GM19452 (cell line): Measurements from ENCODE around the gene TSGA10IP.
"Not testable (repeated sequence)": the region's sequence is repeated elsewhere in the genome, so short reads cannot be mapped to it uniquely, and the experiment has no call there.

Source experiments
- ATAC-seq: cut with Tn5 transposase; IDR thresholded peaks from one replicate; pipeline ENCODE4 v1.9.1; 2021; ENCODE audit not compliant: unreplicated experiment

The TSGA10IP gene

GRCh38 chr11:65945941-65946558 is 770 bp downstream of the TSGA10IP start:
- ATAC-seq = no peak

GRCh38 chr11:65946655-65947054 is 1.4 kb downstream of the TSGA10IP start:
- no peak for ATAC-seq

- no peak for ATAC-seq
Measured at GRCh38 chr11:65947133-65947532, 1.9 kb downstream of the TSGA10IP start.

DNA sequence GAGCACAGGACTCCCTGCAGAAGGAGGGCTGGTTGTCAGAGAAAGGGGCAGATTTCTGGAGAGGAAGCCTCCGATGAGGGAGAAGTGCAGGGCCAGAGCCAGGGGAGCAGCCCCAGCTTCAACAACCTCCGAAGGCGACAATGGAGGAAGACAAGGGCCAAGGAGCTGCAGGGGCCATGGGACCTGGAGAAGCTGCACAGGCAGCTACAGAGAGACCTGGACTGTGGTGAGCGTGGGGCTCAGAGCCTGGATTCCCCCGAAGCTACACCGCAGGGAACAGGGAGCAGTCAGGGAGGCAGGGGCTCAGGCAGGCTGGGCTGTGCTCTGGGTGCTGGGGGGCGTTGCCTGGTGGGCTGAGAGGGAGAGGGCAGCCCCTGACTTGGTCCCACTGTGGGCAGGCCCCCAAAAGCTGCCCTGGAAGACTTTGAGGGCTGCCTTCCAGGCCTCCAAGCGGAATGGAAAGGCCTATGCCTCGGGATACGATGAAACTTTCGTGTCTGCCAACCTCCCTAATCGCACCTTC is 2.4 kb downstream of the TSGA10IP start:
- no peak for ATAC-seq

DNA sequence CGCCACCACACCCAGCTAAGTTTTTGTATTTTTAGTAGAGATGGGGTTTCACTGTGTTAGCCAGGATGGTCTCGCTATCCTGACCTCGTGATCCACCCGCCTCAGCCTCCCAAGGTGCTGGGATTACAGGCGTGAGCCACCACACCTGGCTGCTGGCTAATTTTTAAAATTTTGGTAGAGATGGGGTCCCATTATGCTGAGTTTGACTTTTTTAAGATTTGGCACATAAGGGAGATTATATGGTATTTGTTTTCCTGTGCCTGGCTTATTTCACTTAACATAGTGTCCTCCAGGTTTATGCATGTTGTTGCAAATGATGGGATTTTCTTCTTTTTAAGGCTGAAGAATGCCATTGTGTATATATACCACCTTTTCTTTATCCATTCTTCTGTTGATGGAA is 5.4 kb downstream of the TSGA10IP start:
- not testable (repeated sequence) for ATAC-seq

GRCh38 chr11:65951641-65952040 is 6.4 kb downstream of the TSGA10IP start:
- ATAC-seq = not testable (repeated sequence)

DNA sequence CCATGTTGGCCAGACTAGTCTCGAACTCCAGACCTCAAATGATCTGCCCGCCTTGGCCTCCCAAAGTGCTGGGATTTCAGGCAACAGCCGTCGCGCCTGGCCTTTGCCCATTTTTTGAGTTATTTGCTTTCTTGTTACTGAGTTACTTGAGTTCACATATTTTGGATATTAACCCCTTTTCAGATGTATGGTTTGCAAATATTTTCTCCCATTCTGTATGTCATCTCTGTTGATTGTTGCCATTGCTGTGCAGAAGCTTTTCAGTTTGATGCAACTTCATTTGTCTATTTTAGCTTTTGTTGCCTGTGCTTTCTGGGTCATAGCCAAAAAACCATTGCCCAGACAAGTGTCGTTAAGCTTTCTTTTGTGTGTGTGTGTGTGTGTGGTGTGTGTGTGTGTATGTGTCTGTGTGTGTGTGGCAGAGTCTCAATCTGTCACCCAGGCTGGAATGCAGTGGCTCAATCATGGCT is 6.8 kb downstream of the TSGA10IP start:
- no peak for ATAC-seq

DNA sequence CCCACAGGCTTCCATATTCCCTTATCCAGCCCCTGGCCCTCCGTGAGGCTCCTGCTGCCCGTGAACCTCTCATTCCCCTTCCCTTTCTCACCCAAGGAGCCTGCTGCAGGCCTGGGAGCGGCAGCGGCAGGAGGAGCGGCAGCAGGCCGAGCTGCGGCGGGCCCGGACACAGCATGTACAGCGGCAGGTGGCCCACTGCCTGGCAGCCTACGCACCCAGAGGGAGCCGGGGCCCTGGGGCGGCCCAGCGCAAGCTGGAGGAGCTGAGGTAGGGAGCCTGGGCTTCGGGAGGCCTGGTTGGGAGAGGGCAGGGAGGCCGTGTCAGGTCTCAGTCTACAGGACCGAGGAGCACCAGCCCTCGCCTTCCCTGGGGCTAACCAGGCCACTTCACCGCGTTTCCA is 8.2 kb downstream of the TSGA10IP start:
- ATAC-seq = no peak

- no peak for ATAC-seq
Measured at GRCh38 chr11:65954771-65955170, 9.5 kb downstream of the TSGA10IP start.

DNA sequence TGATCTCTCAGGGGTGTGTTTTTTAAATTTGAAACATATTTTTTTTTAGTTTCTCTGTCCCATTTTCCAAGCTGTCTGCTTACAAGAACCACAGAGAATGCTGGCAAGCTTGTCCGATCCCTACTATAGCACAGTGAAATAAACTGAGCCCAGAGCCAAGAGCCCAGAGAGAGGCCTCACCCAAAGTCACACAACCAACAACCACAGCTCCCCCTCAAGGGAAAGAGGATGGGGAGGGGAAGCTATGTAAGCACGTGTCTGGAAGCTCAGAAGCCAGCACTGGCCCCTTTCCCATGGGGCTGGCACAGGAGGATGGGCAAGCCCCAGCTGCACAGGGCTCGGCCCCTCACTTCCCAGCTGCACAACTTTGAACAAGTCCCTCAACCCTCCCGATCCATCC is 13.0 kb downstream of the TSGA10IP start:
- ATAC-seq = no peak

DNA sequence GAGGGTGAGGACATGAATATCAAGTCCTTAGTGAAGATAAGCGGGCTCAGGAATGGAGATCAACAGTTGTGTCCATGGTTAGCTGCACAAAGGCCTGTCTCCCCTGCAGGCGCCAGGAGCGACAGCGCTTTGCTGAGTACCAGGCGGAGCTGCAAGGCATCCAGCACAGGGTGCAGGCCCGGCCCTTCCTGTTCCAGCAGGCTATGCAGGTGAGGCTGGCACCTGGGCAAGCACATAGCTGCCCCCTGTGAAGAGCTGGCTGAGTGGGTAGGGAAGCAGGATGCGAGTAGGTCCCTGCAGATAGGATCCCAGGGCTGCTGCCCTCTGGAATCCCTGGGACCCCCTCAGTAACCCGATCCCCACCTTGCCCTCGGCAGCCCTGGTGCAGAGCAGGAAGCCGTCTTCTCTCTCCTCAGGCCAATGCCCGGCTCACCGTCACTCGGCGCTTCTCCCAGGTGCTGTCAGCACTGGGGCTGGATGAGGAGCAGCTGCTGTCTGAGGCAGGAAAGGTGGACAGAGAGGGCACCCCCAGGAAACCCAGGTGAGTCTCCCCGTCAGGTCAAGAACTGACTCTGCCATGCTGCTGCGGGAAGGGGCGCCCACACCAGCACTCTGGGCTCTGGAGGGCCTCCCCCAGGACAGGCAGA is 13.6 kb downstream of the TSGA10IP start:
- no peak for ATAC-seq

DNA sequence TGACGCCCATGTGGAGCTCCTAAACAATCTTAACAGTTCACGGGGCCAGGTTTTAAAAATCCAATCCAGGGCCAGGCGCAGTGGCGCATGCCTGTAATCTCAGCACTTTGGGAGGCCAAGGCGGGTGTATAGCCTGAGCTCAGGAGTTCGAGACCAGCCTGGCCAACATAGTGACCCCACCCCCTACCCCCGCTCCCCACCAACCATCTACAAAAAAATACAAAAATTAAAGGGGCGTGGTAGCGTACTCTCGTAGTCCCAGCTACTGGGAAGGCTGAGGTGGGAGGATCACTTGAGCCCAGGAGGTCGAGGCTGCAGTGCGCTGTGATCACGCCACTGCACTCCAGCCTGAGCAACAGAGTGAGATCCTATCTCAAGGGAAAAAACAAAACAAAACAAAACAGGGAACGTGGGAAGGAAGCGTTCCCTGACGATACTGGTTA is 15.6 kb downstream of the TSGA10IP start:
- no peak for ATAC-seq

- ATAC-seq = peak; percentile 86
Measured at GRCh38 chr11:65961267-65962140, 16.2 kb downstream of the TSGA10IP start, which contains the start of gene SART1. Gene SART1, plus strand, starts transcription at chr11:65961734. Its CDS starts 47 bp downstream, at chr11:65961781.

- no peak for ATAC-seq
Measured at GRCh38 chr11:65962141-65962564, 16.9 kb downstream of the TSGA10IP start.

- no peak for ATAC-seq
Measured at GRCh38 chr11:65964906-65965305, 19.6 kb downstream of the TSGA10IP start.

DNA sequence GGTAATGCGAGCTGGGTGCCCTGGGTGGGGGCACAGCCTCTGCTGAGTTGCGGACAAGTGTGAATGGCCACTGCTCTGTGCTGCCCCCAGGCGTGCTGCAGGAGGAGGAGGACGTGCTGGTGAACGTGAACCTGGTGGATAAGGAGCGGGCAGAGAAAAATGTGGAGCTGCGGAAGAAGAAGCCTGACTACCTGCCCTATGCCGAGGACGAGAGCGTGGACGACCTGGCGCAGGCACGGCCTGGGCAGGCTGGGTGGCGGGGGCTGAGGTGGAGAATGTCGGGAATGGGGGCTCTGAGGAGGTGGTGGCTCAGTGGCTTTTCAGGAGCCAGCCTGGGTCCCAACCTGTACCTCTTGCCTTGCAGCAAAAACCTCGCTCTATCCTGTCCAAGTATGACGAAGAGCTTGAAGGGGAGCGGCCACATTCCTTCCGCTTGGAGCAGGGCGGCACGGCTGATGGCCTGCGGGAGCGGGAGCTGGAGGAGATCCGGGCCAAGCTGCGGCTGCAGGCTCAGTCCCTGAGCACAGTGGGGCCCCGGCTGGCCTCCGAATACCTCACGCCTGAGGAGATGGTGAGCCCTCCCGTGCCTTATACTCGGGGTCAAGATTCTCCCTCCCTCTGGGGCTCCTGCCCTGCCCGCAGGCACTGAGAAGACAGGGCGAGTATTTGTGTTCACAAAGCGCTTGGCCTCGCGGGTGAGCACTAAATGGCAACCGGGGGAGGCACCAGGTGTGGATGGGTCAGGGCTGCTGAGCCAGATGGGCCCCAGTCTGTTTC is 20.9 kb downstream of the TSGA10IP start:
- ATAC-seq = no peak

DNA sequence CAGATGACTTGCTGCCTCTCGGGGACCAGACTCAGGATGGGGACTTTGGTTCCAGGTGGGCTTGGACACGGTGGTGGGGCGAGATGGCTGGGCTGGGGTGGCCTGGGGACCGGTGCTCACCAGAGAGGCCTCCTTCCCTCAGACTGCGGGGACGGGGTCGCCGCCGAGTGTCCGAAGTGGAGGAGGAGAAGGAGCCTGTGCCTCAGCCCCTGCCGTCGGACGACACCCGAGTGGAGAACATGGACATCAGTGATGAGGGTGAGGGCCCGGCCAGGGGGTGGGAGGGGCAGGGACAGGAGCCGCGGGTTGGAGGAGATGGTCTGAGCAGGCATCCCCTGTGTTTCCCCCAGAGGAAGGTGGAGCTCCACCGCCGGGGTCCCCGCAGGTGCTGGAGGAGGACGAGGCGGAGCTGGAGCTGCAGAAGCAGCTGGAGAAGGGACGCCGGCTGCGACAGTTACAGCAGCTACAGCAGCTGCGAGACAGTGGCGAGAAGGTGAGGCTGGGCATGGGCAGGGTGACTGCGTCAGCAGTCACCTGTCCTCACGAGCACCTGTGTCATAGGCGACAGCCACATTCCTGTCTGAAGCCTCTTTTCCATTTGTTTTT is 22.2 kb downstream of the TSGA10IP start:
- ATAC-seq = no peak

DNA sequence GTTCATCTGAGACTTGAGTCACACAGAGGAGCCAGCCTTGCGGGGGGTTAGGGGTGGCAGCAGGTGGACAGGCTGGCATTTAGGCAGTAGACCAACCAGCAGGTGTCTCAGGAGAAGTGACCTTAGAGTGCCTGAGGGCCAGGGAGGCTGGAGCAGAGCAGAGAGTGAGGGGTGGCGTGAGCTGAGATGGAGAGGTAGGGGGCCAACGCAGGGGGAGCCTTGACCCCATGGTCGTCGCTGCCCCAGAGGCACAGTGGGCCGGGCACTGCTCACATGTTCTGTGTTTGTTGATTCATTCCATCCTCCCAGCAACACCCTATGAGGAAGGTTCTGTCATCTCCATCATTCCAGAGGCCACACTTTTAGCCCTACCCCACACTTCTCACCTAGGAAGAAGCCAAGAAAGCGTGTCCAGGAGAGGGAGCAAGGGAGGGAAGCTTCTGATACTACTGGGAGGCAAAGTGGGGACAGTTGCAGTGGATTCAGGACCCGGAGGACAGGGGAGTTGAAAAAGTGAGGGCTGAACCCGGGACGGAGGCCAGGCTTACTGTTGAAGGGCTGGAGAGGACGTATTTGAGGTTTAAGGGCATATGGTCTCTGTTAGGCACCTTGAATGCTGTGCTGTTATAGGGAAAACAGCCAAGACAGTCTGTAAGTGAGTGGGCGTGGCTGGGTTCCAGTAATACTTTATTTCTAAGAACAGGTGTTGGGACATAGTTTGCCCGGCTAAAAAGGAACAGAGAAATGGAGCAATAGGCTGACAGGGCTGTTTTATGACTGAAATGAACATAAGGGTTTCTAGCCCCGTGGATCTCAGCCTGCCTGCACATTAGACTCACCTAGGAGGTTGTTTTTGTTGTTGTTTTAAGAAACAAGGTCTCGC is 23.6 kb downstream of the TSGA10IP start:
- ATAC-seq = no peak

DNA sequence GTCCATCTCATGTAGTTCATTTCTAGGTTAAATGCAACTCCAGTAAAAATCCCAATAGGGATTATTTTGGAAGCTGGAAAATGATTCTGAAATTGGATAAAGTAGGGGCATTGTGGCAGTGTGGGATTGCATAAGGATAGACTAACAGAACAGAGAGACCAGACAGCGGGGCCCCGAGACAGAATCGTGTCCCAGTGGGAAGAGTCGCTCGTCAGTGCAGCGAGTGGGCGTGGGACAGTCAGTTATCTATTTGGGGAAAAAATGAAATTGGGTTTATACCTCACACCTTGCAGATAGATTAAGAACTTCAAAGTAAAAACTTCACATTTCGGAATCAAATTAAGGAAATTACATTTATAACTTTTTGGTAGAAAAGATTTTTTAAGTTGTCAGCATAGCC is 26.8 kb downstream of the TSGA10IP start:
- ATAC-seq = no peak
